Measurements from ENCODE around the gene NAALADL1. TPM values are rescaled to one million over a fixed set of nuclear protein-coding genes. Genes with fewer than 3 reads are reported as not detected.

The NAALADL1 gene
- total RNA-seq, 4 donors from 2014 or later, result 5.6 to 21.5 (median 6.8) TPM

DNA sequence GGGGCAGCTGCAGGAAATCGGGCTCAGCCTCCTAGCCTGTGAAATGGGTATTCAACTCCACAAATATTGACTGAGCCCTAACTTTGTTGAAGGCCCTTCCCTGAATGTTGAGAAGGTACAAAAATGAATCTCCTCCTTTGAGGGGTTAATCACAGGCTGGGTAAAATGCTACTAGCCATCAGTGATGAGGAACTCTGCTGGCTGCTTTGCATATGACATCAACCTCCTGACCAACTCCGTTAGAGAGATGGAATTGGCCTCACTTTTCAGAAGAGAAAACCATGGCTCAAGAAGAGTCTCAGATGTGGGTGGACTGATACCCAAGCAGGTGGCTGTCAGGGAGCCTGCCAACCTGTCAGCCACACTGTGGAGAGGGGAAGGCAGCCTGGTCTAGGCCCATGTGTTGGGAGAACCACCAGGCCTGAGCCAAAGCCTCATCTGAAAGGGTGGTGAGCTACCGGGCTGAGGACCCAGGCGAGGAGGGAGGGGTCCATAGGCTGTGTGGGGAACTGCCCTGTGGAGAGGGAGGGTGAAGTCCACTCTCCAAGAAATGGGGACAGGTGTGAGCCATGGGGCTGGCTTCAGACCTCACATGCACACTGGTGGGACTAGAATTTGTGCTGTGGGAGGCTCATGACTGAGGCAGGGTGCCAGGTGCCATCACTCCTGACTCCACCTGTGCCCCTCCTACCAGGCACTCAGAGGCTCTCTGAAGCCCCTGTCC, 13.7 kb upstream of the NAALADL1 start:
- Histone ChIP-seq H3K4me1 (no peaks in the 10 kb centered on the region), H3K9me3 (no peaks in the 10 kb centered on the region), H3K36me3 (no peaks in the 10 kb centered on the region), H3K4me3 (replicated peaks in 1 of 3) (no peak overlapping the region), H3K27ac (no peak overlapping the region), H3K27me3 (no peaks in the 10 kb centered on the region)
- no peak for DNase-seq
- intact Hi-C loops (cut with DNase I), result no loop called here
- TF ChIP-seq POLR2A (IDR thresholded peaks at IDR 0.05), result no peak
- no peak for TF ChIP-seq CTCF (IDR thresholded peaks at IDR 0.05)
- 49 to 65% methylated on average over 4 of the region's 4 CpGs for WGBS, 2 donors

- no peak for TF ChIP-seq POLR2A (IDR thresholded peaks at IDR 0.05)
- intact Hi-C loops (cut with DNase I), result no loop called here
- no peaks in the 10 kb centered on the region for H3K27me3 ChIP-seq
- H3K4me1 ChIP-seq, result no peaks in the 10 kb centered on the region
- no peak overlapping the region for H3K4me3 ChIP-seq (replicated peaks in 1 of 3)
- H3K36me3 ChIP-seq, result no peaks in the 10 kb centered on the region
- WGBS, 2 donors, result 46 to 59% methylated on average over 9 of the region's 9 CpGs
- no peak overlapping the region for H3K27ac ChIP-seq
- DNase-seq, result no peak
- no peaks in the 10 kb centered on the region for H3K9me3 ChIP-seq
Measured at GRCh38 chr11:65069217-65069616, 10.9 kb upstream of the NAALADL1 start.

- Histone ChIP-seq H3K27ac (no peak overlapping the region), H3K27me3 (no peaks in the 10 kb centered on the region), H3K4me3 (replicated peaks in 1 of 3) (no peak overlapping the region), H3K4me1 (no peaks in the 10 kb centered on the region), H3K9me3 (no peaks in the 10 kb centered on the region), H3K36me3 (no peaks in the 10 kb centered on the region)
- intact Hi-C loops (cut with DNase I), result no loop called here
- 72 to 80% methylated on average over 1 to 10 of the region's 10 CpGs for WGBS, 2 donors
- DNase-seq, result no peak
- TF ChIP-seq POLR2A (IDR thresholded peaks at IDR 0.05) (no peak), CTCF (IDR thresholded peaks at IDR 0.05) (no peak)
Measured at GRCh38 chr11:65067446-65067845, 9.1 kb upstream of the NAALADL1 start.

DNA sequence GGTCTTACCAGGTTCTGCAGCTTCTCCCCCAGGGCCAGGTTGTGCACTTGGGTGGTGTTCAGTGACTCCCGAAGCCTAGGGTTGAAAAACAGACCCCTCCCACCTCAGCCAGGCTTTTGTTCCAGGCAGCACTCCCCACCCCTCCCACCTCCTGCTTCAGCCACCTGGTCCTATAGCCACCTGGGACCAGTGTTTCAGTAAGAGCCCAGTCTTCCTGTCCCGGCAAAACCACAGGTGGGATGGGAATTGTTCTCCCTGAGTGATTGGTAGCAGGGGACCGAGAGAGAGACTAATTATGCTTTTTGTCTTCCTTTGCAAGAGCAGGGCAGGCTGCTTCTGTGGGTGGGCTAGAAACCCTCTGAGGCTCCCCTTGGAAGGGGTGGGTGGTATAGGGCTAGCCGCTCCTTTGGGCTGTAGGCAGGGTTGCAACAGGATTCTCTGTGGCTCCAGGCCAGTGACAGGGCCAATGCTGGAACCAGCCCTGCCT, 8.5 kb upstream of the NAALADL1 start:
- DNase-seq, result no peak
- TF ChIP-seq POLR2A (IDR thresholded peaks at IDR 0.05), result no peak
- no peak for TF ChIP-seq CTCF (IDR thresholded peaks at IDR 0.05)
- Histone ChIP-seq H3K27ac (no peak overlapping the region), H3K9me3 (no peaks in the 10 kb centered on the region), H3K36me3 (no peaks in the 10 kb centered on the region), H3K4me1 (no peaks in the 10 kb centered on the region), H3K27me3 (no peaks in the 10 kb centered on the region), H3K4me3 (replicated peaks in 1 of 3) (no peak overlapping the region)
- 73 to 74% methylated on average over 3 to 4 of the region's 4 CpGs for WGBS, 2 donors
- intact Hi-C loops (cut with DNase I), result no loop called here

- WGBS, 2 donors, result 65 to 70% methylated on average over 2 to 11 of the region's 11 CpGs
- TF ChIP-seq POLR2A (IDR thresholded peaks at IDR 0.05), result no peak
- no peaks in the 10 kb centered on the region for H3K27me3 ChIP-seq
- no peaks in the 10 kb centered on the region for H3K9me3 ChIP-seq
- no peak overlapping the region for H3K27ac ChIP-seq
- no peak overlapping the region for H3K4me3 ChIP-seq (replicated peaks in 1 of 3)
- intact Hi-C loops (cut with DNase I), result no loop called here
- no peaks in the 10 kb centered on the region for H3K36me3 ChIP-seq
- DNase-seq, result no peak
- H3K4me1 ChIP-seq, result no peaks in the 10 kb centered on the region
Measured at GRCh38 chr11:65066315-65066714, 8.0 kb upstream of the NAALADL1 start.

DNA sequence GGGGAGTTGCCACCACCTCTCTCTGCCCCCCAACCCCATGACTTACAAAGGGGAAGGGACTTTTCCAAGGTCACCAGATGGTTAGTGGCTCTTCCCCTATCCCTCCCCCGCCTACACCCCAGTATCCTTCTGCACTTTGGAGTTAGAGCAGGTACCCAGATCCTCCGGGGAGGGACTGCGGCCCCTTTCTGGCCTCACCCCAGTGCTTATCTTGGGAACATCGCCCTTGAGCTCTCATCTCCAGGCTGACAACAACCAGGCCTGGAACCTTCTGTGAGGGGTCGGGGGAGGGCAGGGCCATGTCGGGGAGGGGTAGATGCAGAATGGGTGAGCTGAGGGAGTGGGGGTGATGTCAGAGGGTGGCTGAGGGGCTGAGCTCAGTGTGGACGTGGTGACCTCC, 7.5 kb upstream of the NAALADL1 start:
- Histone ChIP-seq H3K36me3 (no peaks in the 10 kb centered on the region), H3K27me3 (no peaks in the 10 kb centered on the region), H3K27ac (no peak overlapping the region), H3K4me1 (no peaks in the 10 kb centered on the region), H3K9me3 (no peaks in the 10 kb centered on the region), H3K4me3 (replicated peaks in 1 of 3) (no peak overlapping the region)
- intact Hi-C loops (cut with DNase I), result no loop called here
- no peak for DNase-seq
- no peak for TF ChIP-seq CTCF (IDR thresholded peaks at IDR 0.05)
- no peak for TF ChIP-seq POLR2A (IDR thresholded peaks at IDR 0.05)
- 76 to 89% methylated on average over 6 of the region's 7 CpGs for WGBS, 2 donors
